ENCODE measurements around the gene FBXO47. TPM values are rescaled to one million over a fixed set of nuclear protein-coding genes. Genes with fewer than 3 reads are reported as not detected.

Gene FBXO47
- total and polyA plus RNA-seq, 2 donors (not counting 1 experiment from before 2014, with no cell fraction given) = not detected

DNA sequence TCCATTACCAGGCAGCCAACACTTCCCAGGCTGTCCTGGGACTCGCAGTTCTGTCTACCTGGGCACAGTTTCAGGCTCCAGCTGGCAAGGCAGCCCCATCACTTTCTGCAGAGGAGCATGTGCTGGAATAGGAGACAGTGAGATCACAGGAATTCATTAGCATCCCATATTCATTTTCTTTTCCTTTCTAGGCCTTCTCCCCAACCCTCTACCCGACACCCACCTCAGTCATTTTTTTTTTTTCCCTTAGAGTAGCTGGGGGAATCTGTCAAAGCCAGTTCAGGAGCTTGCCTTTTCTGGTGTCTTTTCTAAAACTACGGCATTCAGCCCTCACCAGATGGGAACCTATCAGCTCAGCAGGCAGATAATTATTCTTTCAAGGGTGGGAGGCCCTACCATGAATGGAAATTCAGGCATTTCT, 42.4 kb upstream of the FBXO47 start:
- H2AFZ ChIP-seq (ENCODE audit: insufficient read depth, low read depth, low read length, poor library complexity, severe bottlenecking) = no peak overlapping the region
- H3K27ac ChIP-seq (ENCODE audit: low read length in 2 of 2) = no peak overlapping the region
- H3K9ac ChIP-seq (ENCODE audit: low read length) = no peak overlapping the region
- intact Hi-C loops (cut with micrococcal nuclease) = no loop called here
- no peaks in the 10 kb centered on the region for H3K4me1 ChIP-seq (ENCODE audit: control insufficient read depth in 2 of 2, insufficient read depth in 2 of 2, low read length in 2 of 2)
- CTCF ChIA-PET = interaction anchor here (1.7 kb wide), 1 partner anchor 27 kb away, joined by 7 read pairs; no protein-coding TSS in a partner anchor
- no peaks in the 10 kb centered on the region for H3K9me3 ChIP-seq (ENCODE audit: control extremely low read depth in 1 of 3, control insufficient read depth in 2 of 3, insufficient read depth in 1 of 3, low read length in 2 of 3)
- DNase-seq = no peak
- H3K4me3 Mint-ChIP-seq = no peak overlapping the region
- H3K27me3 Mint-ChIP-seq = peaks cover 32% of the 10 kb centered on the region
- POLR2A ChIA-PET = no interaction called here
- H3K27me3 ChIP-seq (replicated peaks in 1 of 4; ENCODE audit: control extremely low read depth in 1 of 4, control insufficient read depth in 3 of 4, insufficient read depth in 4 of 4, low read length in 3 of 4) = peaks cover 0 to 4% (median 2%) of the 10 kb centered on the region in 4 experiments
- no peaks in the 10 kb centered on the region for H4K20me1 ChIP-seq (ENCODE audit: control insufficient read depth, insufficient read depth, low read length, poor library complexity, severe bottlenecking)
- ATAC-seq (ENCODE audit: low read depth) = no peak
- 80% methylated on average over 2 of the region's 3 CpGs for WGBS (ENCODE audit: insufficient coverage)
- no peak overlapping the region for H3K4me3 ChIP-seq (ENCODE audit: control extremely low read depth in 1 of 5, extremely low read depth in 1 of 5, insufficient read depth in 1 of 5, low read depth in 2 of 5, low read length in 4 of 5)
- no peaks in the 10 kb centered on the region for H3K79me2 ChIP-seq (ENCODE audit: control insufficient read depth, insufficient read depth, low read length)
- TF ChIP-seq, protein P1, sequence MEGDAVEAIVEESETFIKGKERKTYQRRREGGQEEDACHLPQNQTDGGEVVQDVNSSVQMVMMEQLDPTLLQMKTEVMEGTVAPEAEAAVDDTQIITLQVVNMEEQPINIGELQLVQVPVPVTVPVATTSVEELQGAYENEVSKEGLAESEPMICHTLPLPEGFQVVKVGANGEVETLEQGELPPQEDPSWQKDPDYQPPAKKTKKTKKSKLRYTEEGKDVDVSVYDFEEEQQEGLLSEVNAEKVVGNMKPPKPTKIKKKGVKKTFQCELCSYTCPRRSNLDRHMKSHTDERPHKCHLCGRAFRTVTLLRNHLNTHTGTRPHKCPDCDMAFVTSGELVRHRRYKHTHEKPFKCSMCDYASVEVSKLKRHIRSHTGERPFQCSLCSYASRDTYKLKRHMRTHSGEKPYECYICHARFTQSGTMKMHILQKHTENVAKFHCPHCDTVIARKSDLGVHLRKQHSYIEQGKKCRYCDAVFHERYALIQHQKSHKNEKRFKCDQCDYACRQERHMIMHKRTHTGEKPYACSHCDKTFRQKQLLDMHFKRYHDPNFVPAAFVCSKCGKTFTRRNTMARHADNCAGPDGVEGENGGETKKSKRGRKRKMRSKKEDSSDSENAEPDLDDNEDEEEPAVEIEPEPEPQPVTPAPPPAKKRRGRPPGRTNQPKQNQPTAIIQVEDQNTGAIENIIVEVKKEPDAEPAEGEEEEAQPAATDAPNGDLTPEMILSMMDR (IDR thresholded peaks at IDR 0.05) = no peak
- no peak for TF ChIP-seq EZH2 (IDR thresholded peaks at IDR 0.05; ENCODE audit: borderline replicate concordance, insufficient read depth, low read depth, low read length, poor library complexity, severe bottlenecking)
- no peak overlapping the region for H3K4me2 ChIP-seq (replicated peaks; ENCODE audit: low read depth, low read length, poor library complexity, severe bottlenecking)
- H3K27ac Mint-ChIP-seq = no peak overlapping the region
- no peaks in the 10 kb centered on the region for H3K36me3 ChIP-seq (replicated peaks in 1 of 2; ENCODE audit: control extremely low read depth in 1 of 2, control insufficient read depth in 1 of 2, extremely low read depth in 1 of 2, insufficient read depth in 2 of 2, low read length in 1 of 2)
- H3K4me1 Mint-ChIP-seq = no peaks in the 10 kb centered on the region
- no peaks in the 10 kb centered on the region for H3K9me3 Mint-ChIP-seq (ENCODE audit: insufficient read depth)

DNA sequence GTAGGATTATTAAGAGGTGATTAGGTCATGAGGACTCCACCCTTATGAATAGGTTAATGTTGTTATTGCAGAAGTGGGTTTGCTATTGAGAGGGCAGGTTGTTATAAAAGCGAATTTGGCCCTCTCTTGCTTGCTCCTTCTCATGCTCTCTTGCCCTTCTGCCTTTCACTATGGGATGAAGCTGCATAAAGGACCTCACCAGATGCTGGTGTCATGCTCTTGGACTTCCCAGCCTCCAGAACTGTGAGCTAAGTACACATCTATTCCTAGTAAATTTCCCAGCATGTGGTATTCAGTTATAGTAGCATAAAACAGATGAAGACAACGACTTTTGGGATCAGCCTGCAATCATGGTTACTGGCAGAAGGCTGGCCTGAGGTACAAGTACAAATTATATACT, 41.4 kb upstream of the FBXO47 start:
- Histone ChIP-seq H3K36me3 (replicated peaks in 1 of 2; ENCODE audit: control extremely low read depth in 1 of 2, control insufficient read depth in 1 of 2, extremely low read depth in 1 of 2, insufficient read depth in 2 of 2, low read length in 1 of 2) (no peaks in the 10 kb centered on the region), H3K9me3 (ENCODE audit: control extremely low read depth in 1 of 3, control insufficient read depth in 2 of 3, insufficient read depth in 1 of 3, low read length in 2 of 3) (no peaks in the 10 kb centered on the region), H3K27me3 (replicated peaks in 1 of 4; ENCODE audit: control extremely low read depth in 1 of 4, control insufficient read depth in 3 of 4, insufficient read depth in 4 of 4, low read length in 3 of 4) (peaks cover 0 to 4% (median 2%) of the 10 kb centered on the region in 4 experiments), H3K9ac (ENCODE audit: low read length) (no peak overlapping the region), H4K20me1 (ENCODE audit: control insufficient read depth, insufficient read depth, low read length, poor library complexity, severe bottlenecking) (no peaks in the 10 kb centered on the region), H3K79me2 (ENCODE audit: control insufficient read depth, insufficient read depth, low read length) (no peaks in the 10 kb centered on the region), H3K4me2 (replicated peaks; ENCODE audit: low read depth, low read length, poor library complexity, severe bottlenecking) (no peak overlapping the region), H3K4me1 (ENCODE audit: control insufficient read depth in 2 of 2, insufficient read depth in 2 of 2, low read length in 2 of 2) (no peaks in the 10 kb centered on the region), H3K4me3 (ENCODE audit: control extremely low read depth in 1 of 5, extremely low read depth in 1 of 5, insufficient read depth in 1 of 5, low read depth in 2 of 5, low read length in 4 of 5) (no peak overlapping the region), H3K27ac (ENCODE audit: low read length in 2 of 2) (no peak overlapping the region), H2AFZ (ENCODE audit: insufficient read depth, low read depth, low read length, poor library complexity, severe bottlenecking) (no peak overlapping the region)
- POLR2A ChIA-PET = no interaction called here
- no CpG with 5 or more reads among the region's 2 CpGs for WGBS (ENCODE audit: insufficient coverage)
- peaks cover 40% of the 10 kb centered on the region for H3K27me3 Mint-ChIP-seq
- DNase-seq = no peak
- TF ChIP-seq EZH2 (IDR thresholded peaks at IDR 0.05; ENCODE audit: borderline replicate concordance, insufficient read depth, low read depth, low read length, poor library complexity, severe bottlenecking) = no peak
- TF ChIP-seq, protein P1 (IDR thresholded peaks at IDR 0.05) = no peak
- CTCF ChIA-PET = interaction anchor here (1.7 kb wide), 1 partner anchor 26 kb away, joined by 7 read pairs; no protein-coding TSS in a partner anchor
- ATAC-seq (ENCODE audit: low read depth) = no peak
- H3K9me3 Mint-ChIP-seq (ENCODE audit: insufficient read depth) = no peaks in the 10 kb centered on the region
- no peak overlapping the region for H3K4me3 Mint-ChIP-seq
- no peak overlapping the region for H3K27ac Mint-ChIP-seq
- H3K4me1 Mint-ChIP-seq = no peaks in the 10 kb centered on the region
- intact Hi-C loops (cut with micrococcal nuclease) = no loop called here
